Gastroesophageal sphincter (tissue), 3 donors: Measurements from ENCODE around the gene NCKAP5L.

ENCODE experiments used
- CTCF ChIP-seq, 4 experiments: fragments of 200-600 bp in 2 of 4; fragments of 450-650 bp in 2 of 4; sonication (generic) in 1 of 4; IDR thresholded peaks; one replicate each; pipeline ENCODE4 v1.5.1; 2017 to 2019; ENCODE audit warnings: antibody characterized with exemption in 4 of 4, mild to moderate bottlenecking in 2 of 4, moderate library complexity in 2 of 4
- EP300 ChIP-seq: sonication (generic); formaldehyde crosslinking; IDR thresholded peaks from one replicate; pipeline ENCODE4 v1.6.1; 2017; ENCODE audit warnings: antibody characterized with exemption, mild to moderate bottlenecking
- POLR2A ChIP-seq, 2 donors: fragments of 450-650 bp; IDR thresholded peaks; one replicate each; pipeline ENCODE4 v1.6.1; 2017; ENCODE audit warnings: antibody characterized with exemption in 2 of 2, mild to moderate bottlenecking in 2 of 2, moderate library complexity in 1 of 2
- POLR2AphosphoS5 ChIP-seq: sonication (generic); formaldehyde crosslinking; IDR thresholded peaks from one replicate; pipeline ENCODE4 v1.6.1; 2017; ENCODE audit warnings: antibody characterized with exemption

DNA sequence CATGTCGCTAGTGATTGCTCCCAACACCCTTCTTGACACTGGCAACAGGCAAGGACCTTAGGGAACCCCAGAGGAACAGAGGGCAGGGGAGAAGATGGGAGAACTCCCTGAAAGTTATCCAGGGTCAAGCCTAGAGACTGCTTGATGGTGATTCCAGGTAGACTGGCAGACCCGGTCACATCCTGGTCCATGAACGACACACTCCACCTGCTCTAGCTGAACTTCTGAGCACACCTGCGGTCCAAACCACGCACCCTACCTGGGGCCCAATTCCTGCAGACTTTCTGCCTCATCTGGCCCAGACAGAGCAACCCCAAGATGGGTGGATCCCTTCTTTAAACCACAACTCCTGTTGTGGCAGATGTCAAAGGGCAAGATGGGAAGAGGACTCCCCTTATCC, 34.2 kb downstream of the NCKAP5L start:
- TF ChIP-seq POLR2A (IDR thresholded peaks at IDR 0.05) (no peak), CTCF (IDR thresholded peaks at IDR 0.05) (no peak), POLR2AphosphoS5 (no peak), EP300 (no peak)
